Panc1 (cell line): ENCODE results near the gene ITGB2.

Source experiments
- CTCF ChIP-seq: fragments of 450-650 bp; IDR thresholded peaks from 2 replicates; pipeline ENCODE4 v1.5.1; 2017; ENCODE audit warnings: mild to moderate bottlenecking
- POLR2AphosphoS5 ChIP-seq: IDR thresholded peaks from 2 replicates; pipeline ENCODE4 v1.6.1; 2012; ENCODE audit warnings: mild to moderate bottlenecking, low read depth, low read length, moderate library complexity
- SIN3A ChIP-seq: IDR thresholded peaks from 2 replicates; pipeline ENCODE4 v1.6.1; 2012; ENCODE audit warnings: low read depth, mild to moderate bottlenecking, low read length, moderate library complexity, borderline replicate concordance; ENCODE audit not compliant: insufficient read depth
- TCF7L2 ChIP-seq: IDR thresholded peaks from 2 replicates; pipeline ENCODE4 v1.6.1; 2011; ENCODE audit warnings: mild to moderate bottlenecking, low read depth, low read length, inconsistent platforms
- TF ChIP-seq, protein P1 (sequence below), 2 experiments: IDR thresholded peaks; 2 replicates each; pipeline ENCODE4 v1.6.1; 2011 to 2012; ENCODE audit warnings: low read depth in 2 of 2, control low read depth in 1 of 2, low read length in 1 of 2, mild to moderate bottlenecking in 1 of 2, moderate library complexity in 1 of 2; ENCODE audit not compliant: insufficient read depth in 1 of 2

- TF ChIP-seq CTCF = no peak
- TF ChIP-seq POLR2AphosphoS5 = no peak
- TF ChIP-seq TCF7L2 = no peak
- TF ChIP-seq, protein P1, sequence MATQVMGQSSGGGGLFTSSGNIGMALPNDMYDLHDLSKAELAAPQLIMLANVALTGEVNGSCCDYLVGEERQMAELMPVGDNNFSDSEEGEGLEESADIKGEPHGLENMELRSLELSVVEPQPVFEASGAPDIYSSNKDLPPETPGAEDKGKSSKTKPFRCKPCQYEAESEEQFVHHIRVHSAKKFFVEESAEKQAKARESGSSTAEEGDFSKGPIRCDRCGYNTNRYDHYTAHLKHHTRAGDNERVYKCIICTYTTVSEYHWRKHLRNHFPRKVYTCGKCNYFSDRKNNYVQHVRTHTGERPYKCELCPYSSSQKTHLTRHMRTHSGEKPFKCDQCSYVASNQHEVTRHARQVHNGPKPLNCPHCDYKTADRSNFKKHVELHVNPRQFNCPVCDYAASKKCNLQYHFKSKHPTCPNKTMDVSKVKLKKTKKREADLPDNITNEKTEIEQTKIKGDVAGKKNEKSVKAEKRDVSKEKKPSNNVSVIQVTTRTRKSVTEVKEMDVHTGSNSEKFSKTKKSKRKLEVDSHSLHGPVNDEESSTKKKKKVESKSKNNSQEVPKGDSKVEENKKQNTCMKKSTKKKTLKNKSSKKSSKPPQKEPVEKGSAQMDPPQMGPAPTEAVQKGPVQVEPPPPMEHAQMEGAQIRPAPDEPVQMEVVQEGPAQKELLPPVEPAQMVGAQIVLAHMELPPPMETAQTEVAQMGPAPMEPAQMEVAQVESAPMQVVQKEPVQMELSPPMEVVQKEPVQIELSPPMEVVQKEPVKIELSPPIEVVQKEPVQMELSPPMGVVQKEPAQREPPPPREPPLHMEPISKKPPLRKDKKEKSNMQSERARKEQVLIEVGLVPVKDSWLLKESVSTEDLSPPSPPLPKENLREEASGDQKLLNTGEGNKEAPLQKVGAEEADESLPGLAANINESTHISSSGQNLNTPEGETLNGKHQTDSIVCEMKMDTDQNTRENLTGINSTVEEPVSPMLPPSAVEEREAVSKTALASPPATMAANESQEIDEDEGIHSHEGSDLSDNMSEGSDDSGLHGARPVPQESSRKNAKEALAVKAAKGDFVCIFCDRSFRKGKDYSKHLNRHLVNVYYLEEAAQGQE (IDR thresholded peaks at IDR 0.05; ENCODE audit: insufficient read depth in 1 of 2, low read depth in 2 of 2, low read length in 1 of 2) = no peak
- no peak for TF ChIP-seq SIN3A
Observed at GRCh38 chr21:44962403-44962966, 41.8 kb upstream of the ITGB2 start.
